Stimulated activated CD4-positive, alpha-beta T cell treated with anti-CD3 and anti-CD28 coated beads, TNF-alpha, amount 100 ng/mL, for 1 hour (primary cell): Measurements from ENCODE around the gene VPS29.
"Not testable (repeated sequence)": the region's sequence is repeated elsewhere in the genome, so short reads cannot be mapped to it uniquely, and the experiment has no call there.

Source experiments
- DNase-seq, 3 donors: peaks; one replicate each; pipeline ENCODE4 v3.0.0-alpha.2; 2020; ENCODE audit warnings: low read depth in 3 of 3, low spot score in 1 of 3

VPS29 gene

DNA sequence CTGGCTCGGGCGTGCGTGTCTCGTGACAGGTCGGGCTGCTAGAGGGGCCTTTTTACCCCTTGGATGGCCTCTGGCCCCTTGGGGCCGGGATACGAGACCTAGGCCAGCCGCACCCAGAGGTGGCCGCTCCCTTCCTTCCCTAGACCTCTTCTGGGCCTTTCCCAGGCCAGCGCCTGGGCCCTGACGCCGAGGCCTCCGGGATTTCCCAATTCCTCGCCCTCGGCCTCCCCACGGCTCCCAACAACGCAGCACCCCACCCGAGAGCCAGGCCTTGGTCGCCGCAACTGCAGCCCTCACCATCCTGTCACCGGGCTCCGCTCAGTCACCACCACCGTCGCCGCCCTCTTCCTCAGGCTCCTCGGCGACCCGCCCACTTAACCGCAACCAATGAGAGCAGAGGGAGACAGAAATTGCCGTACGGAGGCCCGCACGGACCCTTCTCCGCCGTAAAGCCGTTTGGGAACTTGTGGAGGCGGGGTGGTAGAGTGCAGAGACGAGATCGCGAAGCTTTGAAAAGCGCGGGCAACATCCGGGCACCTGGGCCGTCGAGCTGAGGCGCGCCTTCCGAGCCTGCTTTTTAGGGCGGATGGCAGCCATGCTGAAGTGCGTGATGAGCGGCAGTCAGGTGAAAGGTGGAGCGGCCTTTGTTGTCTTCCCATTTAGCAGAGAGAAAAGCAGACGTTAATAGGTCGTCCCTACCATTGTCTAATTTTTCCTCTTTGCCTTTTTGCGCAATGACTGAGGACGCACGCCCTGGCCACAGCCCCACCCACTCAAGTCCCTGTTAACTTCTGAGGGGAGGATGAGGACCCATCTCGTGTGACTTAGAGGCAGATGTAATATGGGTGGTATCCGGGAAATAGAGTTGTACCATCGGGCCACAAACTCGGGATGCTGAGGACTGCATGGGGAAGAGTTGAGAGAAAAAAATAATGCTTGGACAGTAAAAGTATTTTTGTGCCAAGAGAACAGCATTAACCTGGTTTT lies at the start of gene VPS29, which contains the start of gene RAD9B:
TSS of gene VPS29 (minus strand) at position 360 of the 987 bp plus-strand sequence. CDS start at position 300, 60 bp downstream.
TSS of gene RAD9B (plus strand) at position 580 of the 987 bp plus-strand sequence. CDS start at position 587, 7 bp downstream.
- peak; percentile 95 to 97 (median 95) for DNase-seq

DNA sequence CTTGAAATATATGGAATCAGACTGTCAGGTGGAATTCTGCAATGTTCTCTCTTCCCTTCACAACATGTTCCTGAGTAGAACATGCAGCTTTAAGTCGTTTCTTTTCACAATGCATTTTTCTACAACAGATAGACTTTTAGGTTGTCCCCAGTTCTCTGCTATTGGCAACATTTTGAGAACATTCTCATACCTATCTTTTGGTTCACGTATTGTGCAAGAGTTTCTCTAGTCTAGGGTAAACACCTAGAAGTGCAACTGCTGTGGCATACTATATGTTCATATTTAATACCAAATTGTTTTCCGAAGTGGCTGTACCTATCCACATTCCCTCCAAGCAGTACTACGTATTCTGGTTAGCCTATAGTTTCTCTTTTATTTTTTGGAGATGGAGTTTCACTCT lies 49.1 kb upstream of the VPS29 start:
- DNase-seq: no peak

DNA sequence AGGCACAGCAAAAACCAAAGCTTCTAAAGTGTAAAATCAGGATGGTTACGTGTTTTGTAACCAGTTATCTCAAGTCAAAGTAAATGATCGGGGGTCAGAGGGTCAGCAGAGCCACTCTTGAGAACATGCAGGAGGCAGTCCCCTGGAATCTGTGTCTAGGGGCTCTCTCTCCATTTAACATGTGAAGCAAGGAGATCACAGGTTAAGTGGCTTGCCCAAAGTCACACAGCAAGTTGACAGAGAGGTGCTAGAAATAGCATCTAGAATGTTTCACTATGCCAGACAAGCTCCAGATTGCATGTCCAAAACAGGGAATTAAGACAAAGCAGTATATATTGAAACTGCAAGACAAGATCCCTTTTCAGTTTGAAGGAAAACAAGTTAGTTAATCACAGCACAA lies 47.8 kb upstream of the VPS29 start:
- no peak for DNase-seq

DNA sequence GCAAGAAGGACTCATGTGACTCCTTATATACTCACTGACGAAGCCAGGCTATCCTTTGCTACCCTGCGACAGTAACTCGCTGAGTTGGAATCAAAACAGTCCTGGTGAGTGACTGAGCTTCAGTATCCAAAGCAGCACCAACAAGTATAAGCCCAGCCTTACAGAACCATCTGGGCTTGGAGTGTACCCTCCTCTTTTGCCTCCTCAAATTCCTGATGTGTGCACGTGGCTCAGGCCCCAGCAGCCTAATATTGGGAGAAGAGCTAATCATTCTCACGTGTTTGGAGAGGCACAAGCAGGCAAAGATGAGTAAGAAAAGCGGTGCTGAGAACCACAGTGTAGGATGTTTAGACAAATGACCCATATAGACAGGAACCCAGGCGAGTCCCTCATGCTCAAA lies 46.8 kb upstream of the VPS29 start:
- DNase-seq: no peak

DNA sequence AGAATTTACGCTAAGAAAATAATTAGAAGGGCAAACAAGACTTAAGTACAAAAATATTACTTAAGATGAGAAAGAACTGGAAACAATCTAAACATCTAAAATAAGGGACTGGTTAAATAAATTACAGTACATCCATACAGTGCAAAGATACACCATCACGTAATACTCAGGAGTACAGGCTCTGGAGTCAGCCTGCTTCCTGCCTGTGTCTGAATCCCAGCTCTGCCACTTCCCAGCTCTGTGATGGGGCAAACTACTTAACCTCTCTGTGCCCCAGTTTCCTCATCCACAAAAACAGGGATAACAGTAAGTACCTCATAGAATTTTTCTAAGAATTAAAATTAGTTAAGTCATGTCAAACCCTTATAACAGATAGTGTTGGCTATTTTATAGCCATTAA lies 45.2 kb upstream of the VPS29 start:
- DNase-seq: no peak

DNA sequence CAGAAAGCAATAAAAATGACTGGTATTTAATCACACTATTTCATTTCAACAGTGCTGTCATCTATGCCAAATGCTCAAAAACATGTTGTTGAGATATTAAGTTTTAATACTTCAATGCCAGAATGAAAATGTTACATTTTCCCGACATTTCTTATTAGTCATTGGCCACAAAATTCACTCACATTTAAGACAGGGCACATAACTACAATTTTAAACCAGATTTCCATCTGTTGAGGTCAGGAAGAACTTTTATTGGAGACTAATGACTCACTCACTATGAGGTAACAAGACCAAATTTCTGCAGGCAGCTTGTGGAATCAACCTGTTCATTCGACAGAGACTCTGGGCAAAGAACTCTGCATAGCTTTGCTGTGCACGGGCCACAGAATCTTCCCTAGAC lies 44.4 kb upstream of the VPS29 start:
- DNase-seq: no peak

DNA sequence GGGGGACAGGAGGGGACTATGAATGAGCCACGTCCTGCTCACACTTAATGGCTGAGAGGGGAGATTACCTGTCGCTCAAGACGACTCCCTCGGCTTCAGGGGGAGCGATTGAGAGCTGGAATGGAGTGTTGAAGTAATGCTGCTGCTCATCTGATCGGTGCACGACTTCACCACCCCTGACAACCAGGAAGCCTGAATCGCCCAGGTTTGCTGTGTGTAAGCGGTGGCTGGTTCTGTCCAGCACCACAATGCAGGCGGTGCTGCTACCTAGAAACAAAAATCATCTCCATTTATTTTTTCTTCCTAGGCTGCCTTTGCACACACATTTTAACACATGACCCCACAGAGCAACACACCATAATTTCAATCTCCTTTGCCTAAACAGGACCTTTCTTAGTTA lies 43.9 kb upstream of the VPS29 start:
- no peak for DNase-seq

DNA sequence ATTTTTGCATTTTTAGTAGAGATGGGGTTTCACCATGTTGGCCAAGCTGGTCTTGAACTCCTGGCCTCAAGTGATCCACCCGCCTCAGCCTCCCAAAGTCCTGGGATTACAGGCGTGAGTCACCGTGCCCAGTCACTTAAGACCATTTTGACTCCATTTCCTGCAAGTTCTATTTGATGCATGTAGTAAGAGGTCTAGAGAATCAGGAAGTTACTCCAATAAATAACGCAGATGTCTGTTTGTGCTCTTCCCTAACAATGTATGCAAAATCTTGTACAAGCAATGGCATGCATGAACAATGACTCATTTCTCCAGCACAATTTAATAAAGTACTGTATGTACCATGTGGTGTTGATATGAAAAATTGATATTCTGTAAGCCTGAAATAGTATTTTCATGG lies 43.3 kb upstream of the VPS29 start:
- DNase-seq: not testable (repeated sequence)

DNA sequence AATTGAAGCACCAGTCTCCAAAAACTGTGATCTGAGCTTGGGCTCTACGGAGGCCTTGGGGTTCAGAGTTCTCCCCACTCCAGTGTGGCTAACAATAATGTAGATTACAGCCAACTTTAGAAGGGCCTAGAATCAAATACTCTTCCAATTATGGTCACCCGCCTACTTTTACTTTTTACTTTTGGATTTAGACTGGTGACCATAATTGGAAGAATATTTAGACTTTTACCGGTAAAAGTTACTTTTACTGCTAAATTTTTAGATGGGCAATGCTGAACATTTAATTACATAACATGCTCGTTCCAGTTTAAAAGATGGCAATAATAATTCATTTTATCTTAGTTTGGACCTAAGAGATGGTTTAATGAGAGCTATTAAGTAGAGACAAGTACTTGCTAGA lies 42.1 kb upstream of the VPS29 start:
- no peak for DNase-seq

DNA sequence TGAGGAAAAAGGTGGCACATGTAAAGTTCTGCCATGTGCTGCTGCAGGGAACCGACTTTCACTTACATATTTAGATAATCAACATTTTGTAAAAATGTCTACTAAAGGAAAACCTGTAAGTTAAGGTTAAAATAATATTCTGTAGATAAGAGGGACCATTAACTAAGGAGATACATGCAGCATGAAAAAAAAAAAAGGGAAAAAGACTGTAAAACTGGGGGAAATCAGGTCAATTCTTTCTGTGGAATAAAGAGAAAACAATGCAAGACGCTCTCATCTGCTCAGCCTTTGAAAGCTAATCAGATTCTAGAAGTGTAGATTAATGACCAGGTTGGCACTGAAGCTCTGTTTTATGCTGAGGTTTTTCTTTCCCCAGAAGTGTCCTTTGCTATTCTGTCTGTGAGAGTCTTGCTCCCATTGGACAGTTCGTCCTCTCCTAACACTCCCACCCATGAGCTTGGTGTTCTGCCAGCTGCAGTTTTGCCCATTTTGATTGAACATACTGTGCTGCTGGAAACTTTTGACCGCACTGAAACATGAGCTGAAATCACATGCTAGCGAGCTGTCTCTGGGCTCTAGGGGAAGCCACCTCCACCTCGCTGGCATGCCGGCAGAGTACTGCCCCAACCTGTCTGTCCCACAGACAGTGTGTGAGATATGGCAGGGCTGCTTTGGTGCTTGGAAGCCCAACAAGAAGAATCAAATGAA lies 41.5 kb upstream of the VPS29 start:
- DNase-seq: no peak

DNA sequence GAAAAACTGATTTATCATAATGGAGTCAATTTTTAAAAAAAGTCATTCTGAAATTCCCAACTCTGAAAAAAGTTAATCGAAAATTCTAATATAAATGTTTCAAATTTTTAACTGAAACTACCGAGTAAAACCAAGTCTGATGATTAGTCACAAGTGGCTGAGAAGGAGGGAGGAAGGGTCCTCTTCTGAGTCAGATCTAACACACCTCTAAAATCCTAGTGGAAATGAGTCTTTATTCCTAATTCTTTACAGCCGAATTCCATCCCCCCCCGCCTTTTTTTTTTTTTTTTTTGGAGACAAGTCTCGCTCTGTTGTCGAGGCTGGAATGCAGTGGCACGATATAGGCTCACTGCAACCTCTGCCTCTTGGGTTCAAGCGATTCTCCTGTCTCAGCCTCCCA lies 38.1 kb upstream of the VPS29 start:
- no peak for DNase-seq

DNA sequence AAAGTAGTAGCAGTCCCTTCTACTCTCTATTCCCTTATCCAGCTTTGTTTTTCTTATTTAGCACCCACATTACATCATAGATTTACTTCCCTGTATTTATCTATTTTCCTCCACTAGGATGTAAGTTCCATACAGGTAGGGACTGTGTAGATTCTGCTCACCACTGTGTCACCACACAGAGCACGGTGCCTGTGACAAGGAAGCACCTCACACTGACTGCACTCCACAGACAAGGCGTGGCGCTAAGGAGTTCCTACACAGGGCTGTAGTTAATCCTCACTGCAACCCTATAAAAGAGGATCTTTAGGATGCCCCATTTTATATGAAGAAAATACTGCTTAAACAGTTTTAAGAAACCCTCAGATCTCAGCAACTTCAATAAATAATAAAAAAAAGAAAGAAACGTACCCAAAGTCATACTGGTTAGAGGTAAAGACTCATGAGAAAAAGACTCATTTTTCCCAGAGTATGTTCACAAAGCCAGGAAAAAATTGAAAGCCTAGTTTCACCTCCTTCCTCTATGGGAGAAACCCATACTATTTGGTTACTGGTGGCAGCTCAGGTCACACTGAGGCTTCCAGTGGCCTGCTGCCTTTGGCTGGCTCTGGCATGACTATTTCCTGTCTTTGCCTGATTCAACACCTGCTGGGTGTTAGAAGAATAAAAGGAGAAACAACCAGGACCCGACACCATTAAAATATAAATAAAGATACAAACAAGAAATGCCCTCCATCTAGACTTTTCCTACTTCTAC lies 37.1 kb upstream of the VPS29 start:
- DNase-seq: no peak

DNA sequence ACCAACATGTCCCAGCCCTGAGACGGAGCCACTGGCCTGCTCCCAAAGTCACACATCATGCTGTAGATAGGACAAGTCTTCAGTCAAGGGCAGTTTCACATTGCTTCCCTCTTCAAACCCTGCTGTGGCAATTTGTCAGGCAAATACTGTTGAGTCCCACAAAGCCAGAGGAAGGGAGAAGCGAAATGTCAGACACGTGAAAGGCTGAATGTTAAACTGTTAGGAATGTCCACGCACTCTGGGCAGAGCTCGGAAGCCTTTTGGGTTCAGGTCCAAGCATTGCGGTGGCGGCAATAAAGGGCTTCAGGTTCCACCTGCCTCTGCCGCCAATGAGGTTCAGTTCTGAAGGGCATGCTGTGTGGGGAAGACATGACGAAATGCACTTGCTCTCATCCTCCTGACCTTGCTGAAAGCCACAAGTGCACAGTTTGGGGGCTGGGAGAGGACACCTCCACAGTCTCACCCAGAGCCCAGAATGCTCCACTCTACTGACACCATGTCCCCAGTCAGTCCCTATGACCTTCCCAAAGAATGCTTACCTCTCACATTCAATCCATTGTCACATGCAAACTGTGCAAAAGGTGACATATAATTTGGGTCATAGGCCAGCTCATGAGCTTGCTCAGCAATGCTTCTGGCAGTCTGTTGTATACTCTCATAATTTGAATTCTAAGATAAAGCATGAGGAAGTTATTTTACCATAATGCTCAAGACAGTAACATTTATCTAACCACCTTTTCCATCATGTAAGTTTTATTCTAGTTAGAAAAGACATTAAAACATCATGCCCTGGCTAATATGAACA lies 35.9 kb upstream of the VPS29 start:
- no peak for DNase-seq

DNA sequence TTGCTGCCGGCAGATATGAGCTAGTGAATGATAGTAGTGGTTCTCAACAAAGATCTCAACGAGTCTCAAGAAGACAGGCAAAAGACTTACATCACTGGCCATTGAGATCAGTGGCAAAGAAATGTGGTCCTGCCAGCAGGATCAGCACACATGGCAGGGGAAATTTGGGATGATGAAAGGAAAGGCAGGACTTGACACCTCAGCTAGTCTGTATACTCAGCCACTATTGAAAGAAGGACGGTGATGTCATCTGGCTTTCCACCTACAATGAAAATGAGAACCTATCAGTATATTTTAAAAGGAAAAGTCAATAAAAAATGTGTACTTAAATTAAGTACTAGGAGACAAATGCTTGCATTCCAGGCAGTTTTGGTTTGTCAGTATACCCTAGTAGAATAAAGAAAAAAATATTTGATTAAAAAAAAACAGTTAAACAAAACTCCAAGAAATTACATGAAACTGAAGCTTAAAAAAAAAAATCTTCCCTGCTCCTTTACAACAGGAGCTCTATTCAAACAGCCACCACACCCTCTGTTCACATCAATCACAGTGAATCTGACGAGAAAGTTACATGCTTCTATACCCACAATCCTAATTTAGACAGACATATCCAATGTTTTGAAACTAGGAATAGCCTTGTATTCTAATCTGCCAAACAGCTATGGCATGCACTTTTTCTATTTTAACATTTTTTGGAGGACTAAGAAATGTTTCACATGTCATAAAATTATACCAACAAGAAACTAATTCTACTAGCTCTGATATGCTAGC lies 35.1 kb upstream of the VPS29 start:
- no peak for DNase-seq

DNA sequence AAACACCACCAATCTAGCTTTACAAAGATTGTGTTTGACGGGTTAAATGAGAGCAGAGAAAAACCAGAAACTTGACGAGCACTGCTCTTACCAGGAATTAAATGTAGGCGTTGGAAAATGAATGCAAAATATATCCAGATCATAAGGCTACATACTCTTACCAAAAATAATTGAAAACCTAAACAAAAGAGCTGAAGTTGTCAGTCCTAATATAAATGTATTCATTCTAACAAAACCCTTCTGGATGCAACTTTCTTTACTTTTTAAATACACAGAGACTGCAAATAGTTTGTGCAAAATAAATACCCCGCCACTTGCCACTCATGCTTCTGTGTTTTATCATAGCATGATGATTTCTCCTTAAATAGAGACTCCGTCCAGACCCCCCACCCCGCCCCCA lies 32.9 kb upstream of the VPS29 start:
- no peak for DNase-seq

DNA sequence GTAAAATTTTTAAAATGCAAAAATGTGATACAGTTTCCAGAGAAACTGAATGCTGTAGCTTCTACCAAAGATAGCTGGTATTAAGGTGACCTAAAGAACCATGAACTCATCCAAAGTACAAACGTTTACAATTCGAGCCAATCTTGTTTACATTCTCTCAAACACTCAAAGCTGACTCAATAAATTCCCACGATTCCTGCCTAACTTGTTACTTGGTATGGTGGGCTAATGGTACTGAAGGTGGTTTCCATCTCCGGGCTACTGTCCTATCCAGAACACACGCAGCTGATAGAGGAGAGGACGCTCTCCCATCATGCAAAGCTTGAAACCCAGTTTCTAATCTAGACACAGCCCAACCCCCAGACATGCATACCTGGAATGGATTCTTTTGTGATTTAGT lies 31.7 kb upstream of the VPS29 start:
- DNase-seq: no peak

DNA sequence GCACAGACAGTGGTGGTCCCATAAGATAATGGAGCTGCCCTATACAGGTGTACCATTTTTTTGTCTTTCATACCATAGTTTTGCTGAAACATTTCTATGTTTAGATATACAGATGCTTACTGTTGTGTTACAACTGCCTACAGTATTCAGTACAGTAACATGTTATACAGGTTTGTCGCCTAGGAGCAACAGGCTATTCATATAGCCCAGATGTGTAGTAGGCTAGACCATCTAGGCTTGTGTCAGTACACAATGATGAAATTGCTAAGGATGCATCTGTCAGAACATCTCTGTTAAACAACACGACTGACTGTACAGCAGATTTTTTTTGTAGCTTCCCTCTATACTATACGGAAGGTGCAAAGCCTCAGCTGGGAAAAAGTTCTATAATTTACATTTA lies 30.7 kb upstream of the VPS29 start:
- DNase-seq: no peak

DNA sequence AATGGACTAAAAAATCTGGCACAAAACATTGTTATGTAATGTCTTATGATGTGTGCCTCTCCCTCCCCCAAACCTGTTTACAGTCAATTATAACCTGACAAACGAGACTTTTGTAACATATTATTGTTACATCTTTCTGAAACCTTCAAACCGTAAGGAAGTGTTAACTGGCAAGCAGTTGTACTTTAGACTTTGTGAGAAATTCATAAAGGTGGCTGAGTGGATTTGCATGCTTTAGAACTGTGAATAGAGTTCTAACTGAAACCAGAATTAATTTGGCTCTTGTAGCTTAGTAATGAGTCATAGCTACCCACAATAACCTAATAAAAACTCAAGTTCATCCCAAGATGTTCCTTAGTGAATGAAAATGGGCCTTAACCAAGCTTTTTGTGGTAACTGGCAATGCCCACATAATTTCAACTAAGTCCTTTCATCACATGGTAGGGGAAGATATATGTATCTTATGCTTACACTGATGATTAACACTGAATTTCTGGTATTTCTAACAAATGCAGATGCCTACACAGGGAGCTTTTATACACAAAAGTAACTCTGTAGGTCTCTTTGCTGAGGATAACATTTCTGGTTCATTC lies 29.9 kb upstream of the VPS29 start:
- no peak for DNase-seq

DNA sequence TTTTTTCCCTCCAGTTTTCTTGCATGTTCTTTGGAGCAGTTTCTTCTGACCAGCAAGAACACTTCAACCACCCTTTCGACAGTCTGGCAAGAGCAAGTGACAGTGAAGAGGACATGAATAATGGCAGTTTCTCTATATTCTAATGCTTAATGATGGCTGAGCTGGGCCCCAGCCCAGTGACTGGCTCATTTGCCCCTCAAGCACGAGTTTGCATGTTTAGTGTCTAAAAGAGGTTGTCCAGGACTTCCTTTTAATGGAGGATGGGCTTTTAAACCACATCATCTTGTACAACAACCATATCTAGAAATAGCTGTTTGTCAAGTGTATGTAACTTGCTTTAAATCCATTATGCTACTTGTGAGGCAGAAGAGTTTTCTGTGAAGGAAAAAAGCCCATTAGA lies 28.6 kb upstream of the VPS29 start:
- DNase-seq: no peak
